ENCODE measurements around the gene CAMKMT.

- TF ChIP-seq CTCF (IDR thresholded peaks at IDR 0.05), result no peak
- no peak for TF ChIP-seq POLR2A (IDR thresholded peaks at IDR 0.05)
These were observed 442.9 kb downstream of the CAMKMT start for GRCh38 chr2:44804406-44805265.

Data from transverse colon (tissue), 3 donors.